A549 (cell line): ENCODE results near the gene SOX8. TPM values are rescaled to one million over a fixed set of nuclear protein-coding genes. Genes with fewer than 3 reads are reported as not detected.

Experiments
- ATAC-seq, 2 experiments: fragments of 200-7000 bp in 1 of 2; fragments of >200 bp in 1 of 2; cut with Nextera tagmentation in 1 of 2; cut with Tn5 transposase in 1 of 2; 3 replicates each; pipeline versions ENCODE4 v1.8.0 to v1.9.1; 2018 to 2020; ENCODE audit warnings: mild to moderate bottlenecking in 1 of 2, moderate library complexity in 1 of 2
- CTCF ChIA-PET: fragments of 300-600 bp; sonication (Branson Sonifier 250); formaldehyde crosslinking; extraction: SDS; loops from one replicate; lab custom pipeline; 2021; ENCODE audit warnings: antibody characterized with exemption, inconsistent platforms; lab: Yijun Ruan, JAX
- POLR2A ChIA-PET: fragments of 350-600 bp; formaldehyde crosslinking; extraction: SDS; loops from one replicate; lab custom pipeline; 2021; ENCODE audit warnings: antibody characterized with exemption, inconsistent platforms; lab: Yijun Ruan, JAX
- DNase-seq, 2 experiments: peaks; one replicate each; pipeline versions ENCODE4 v3.0.0 to v3.0.0-alpha.2; 2011 to 2016; ENCODE audit warnings: low read depth in 1 of 2, low spot score in 1 of 2
- FAIRE-seq: peaks from 2 replicates; lab custom pipeline; 2011; peaks lifted over from hg19 to GRCh38; lab: Jason Lieb, UNC
- H3K27ac ChIP-seq, 2 experiments: fragments of >200 bp; sonication (Bioruptor Twin); formaldehyde crosslinking; 3 replicates each; pipeline ENCODE4 v1.5.1; 2016 to 2017
- H3K4me1 ChIP-seq: fragments of >200 bp; sonication (Bioruptor Twin); formaldehyde crosslinking; 3 replicates; pipeline ENCODE4 v1.6.1; 2016
- H3K4me2 ChIP-seq: fragments of >200 bp; sonication (Bioruptor Twin); formaldehyde crosslinking; 3 replicates; pipeline ENCODE4 v1.6.1; 2016
- H3K4me3 ChIP-seq: fragments of >200 bp; sonication (Bioruptor Twin); formaldehyde crosslinking; 3 replicates; pipeline ENCODE4 v1.5.1; 2016
- H3K9me3 ChIP-seq: fragments of >200 bp; sonication (Bioruptor Twin); formaldehyde crosslinking; 3 replicates; pipeline ENCODE4 v1.6.1; 2016
- ATOH8 ChIP-seq: fragments of 250-450 bp; sonication (Bioruptor Pico); IDR thresholded peaks from 2 replicates; pipeline ENCODE4 v1.5.0; 2020; ENCODE audit warnings: low read depth, mild to moderate bottlenecking, moderate library complexity
- CBX2 ChIP-seq: fragments of 200-600 bp; sonication (generic); IDR thresholded peaks from 2 replicates; pipeline ENCODE4 v1.6.1; 2016; ENCODE audit warnings: low read depth, mild to moderate bottlenecking, borderline replicate concordance
- CBX8 ChIP-seq: fragments of 200-600 bp; sonication (generic); IDR thresholded peaks from 2 replicates; pipeline ENCODE4 v1.6.1; 2016
- CHD2 ChIP-seq: fragments of 150-350 bp; IDR thresholded peaks from 2 replicates; pipeline ENCODE4 v1.6.1; 2014; ENCODE audit warnings: low read length; ENCODE audit not compliant: partially characterized antibody
- ELK1 ChIP-seq: fragments of 150-350 bp; IDR thresholded peaks from 2 replicates; pipeline ENCODE4 v1.6.1; 2014; ENCODE audit warnings: low read depth, mild to moderate bottlenecking, low read length
- ESRRA ChIP-seq: fragments of 150-350 bp; IDR thresholded peaks from 2 replicates; pipeline ENCODE4 v1.6.1; 2014; ENCODE audit warnings: mild to moderate bottlenecking, low read length, borderline replicate concordance
- FOSB ChIP-seq: fragments of 250-450 bp; sonication (Bioruptor Pico); IDR thresholded peaks from 2 replicates; pipeline ENCODE4 v1.5.0; 2020; ENCODE audit warnings: mild to moderate bottlenecking, moderate library complexity
- FOSL2 ChIP-seq, 2 experiments: fragments of 450-650 bp in 1 of 2; fragments of >200 bp in 1 of 2; sonication (Bioruptor Twin) in 1 of 2; formaldehyde crosslinking; IDR thresholded peaks; 2 replicates each; pipeline versions ENCODE4 v1.5.0 to v1.6.1; 2016 to 2020; ENCODE audit warnings: mild to moderate bottlenecking in 1 of 2, moderate library complexity in 1 of 2
- FOXS1 ChIP-seq: fragments of 250-450 bp; sonication (Bioruptor Pico); IDR thresholded peaks from 2 replicates; pipeline ENCODE4 v1.5.0; 2020; ENCODE audit warnings: mild to moderate bottlenecking, moderate library complexity
- GATA3 ChIP-seq: IDR thresholded peaks from 2 replicates; pipeline ENCODE4 v1.6.1; 2012; ENCODE audit warnings: borderline replicate concordance
- HMGXB4 ChIP-seq: fragments of 250-450 bp; sonication (Bioruptor Pico); IDR thresholded peaks from 2 replicates; pipeline ENCODE4 v1.5.0; 2021; ENCODE audit warnings: mild to moderate bottlenecking, moderate library complexity, borderline replicate concordance
- HOXA7 ChIP-seq: fragments of 250-450 bp; sonication (Bioruptor Pico); IDR thresholded peaks from 2 replicates; pipeline ENCODE4 v1.5.0; 2020; ENCODE audit warnings: mild to moderate bottlenecking, moderate library complexity
- JUNB ChIP-seq: fragments of >200 bp; sonication (Bioruptor Twin); formaldehyde crosslinking; IDR thresholded peaks from 2 replicates; pipeline ENCODE4 v1.6.1; 2016
- KDM5A ChIP-seq: fragments of 200-600 bp; sonication (generic); IDR thresholded peaks from 2 replicates; pipeline ENCODE4 v1.6.1; 2016; ENCODE audit warnings: antibody characterized with exemption, mild to moderate bottlenecking
- MAFK ChIP-seq: fragments of 450-650 bp; IDR thresholded peaks from 2 replicates; pipeline ENCODE4 v1.6.1; 2014; ENCODE audit not compliant: partially characterized antibody
- MAZ ChIP-seq: fragments of 150-350 bp; IDR thresholded peaks from 2 replicates; pipeline ENCODE4 v1.6.1; 2014; ENCODE audit warnings: antibody characterized with exemption, low read depth, low read length, borderline replicate concordance
- NPAS2 ChIP-seq: fragments of 250-450 bp; sonication (Bioruptor Pico); IDR thresholded peaks from 2 replicates; pipeline ENCODE4 v1.8.0; 2022; ENCODE audit warnings: mild to moderate bottlenecking, moderate library complexity, borderline replicate concordance
- PBX3 ChIP-seq: IDR thresholded peaks from 2 replicates; pipeline ENCODE4 v1.6.1; 2012
- POLR2AphosphoS2 ChIP-seq: conservative IDR thresholded peaks from 2 replicates; pipeline ENCODE4 v1.6.1; 2012; ENCODE audit warnings: low read length, improper control_type of control experiment, inconsistent platforms
- RAD21 ChIP-seq, 2 experiments: fragments of >200 bp in 1 of 2; sonication (Bioruptor Twin) in 1 of 2; formaldehyde crosslinking in 1 of 2; IDR thresholded peaks in 1 of 2; conservative IDR thresholded peaks in 1 of 2; 2 replicates in 1 of 2; 3 replicates in 1 of 2; pipeline ENCODE4 v1.6.1; 2012 to 2018; ENCODE audit warnings: inconsistent platforms in 1 of 2
- TFCP2L1 ChIP-seq: fragments of 250-450 bp; sonication (Bioruptor Pico); IDR thresholded peaks from 2 replicates; pipeline ENCODE4 v1.5.0; 2021; ENCODE audit warnings: mild to moderate bottlenecking
- TP53 ChIP-seq: fragments of 250-450 bp; sonication (Bioruptor Pico); IDR thresholded peaks from 2 replicates; pipeline ENCODE4 v1.5.0; 2021; ENCODE audit warnings: mild to moderate bottlenecking, moderate library complexity
- ZC3H11A ChIP-seq: fragments of 450-650 bp; IDR thresholded peaks from 2 replicates; pipeline ENCODE4 v1.6.1; 2014; ENCODE audit warnings: antibody characterized with exemption, mild to moderate bottlenecking
- ZNF302 ChIP-seq: fragments of 250-450 bp; sonication (Bioruptor Pico); IDR thresholded peaks from 2 replicates; pipeline ENCODE4 v1.9.0; 2021; ENCODE audit warnings: inconsistent platforms, mild to moderate bottlenecking, moderate library complexity
- WGBS: methylation state at CpG from one replicate; pipeline ENCODE4 v1.1.6; 2017; ENCODE audit errors: missing lambda C conversion rate; 5-methylcytosine and 5-hydroxymethylcytosine counted together
- polyA plus RNA-seq, 4 experiments: library from polyadenylated mRNA; depleted of rRNA in 3 of 4; stranded (reverse); fragments of >200 nt; fragmentation: RNase III in 1 of 4; extraction: RNeasy Plus Mini Kit Qiagen cat#74134 plus additional on column Dnase treatment in 1 of 4; gene quantifications; 2 replicates in 3 of 4; 3 replicates in 1 of 4; pipeline ENCODE4 v1.2.3, GENCODE V29; 2011 to 2017
- TF ChIP-seq, protein P1 (sequence below): fragments of 200-600 bp; sonication (generic); IDR thresholded peaks from 2 replicates; pipeline ENCODE4 v1.6.1; 2016; ENCODE audit warnings: antibody characterized with exemption, mild to moderate bottlenecking, moderate library complexity

The SOX8 gene
- polyA plus RNA-seq, 2 of the 4 experiments (the other 2 are of a cell fraction), result 0.06 to 0.22 TPM

GRCh38 chr16:1020091-1020399 lies 38.5 kb downstream of the SOX8 start:
- ATAC-seq (no peak), DNase-seq (no peak), FAIRE-seq (no peak)
- Histone ChIP-seq H3K4me2 (no peak overlapping the region), H3K4me3 (no peak overlapping the region), H3K9me3 (no peaks in the 10 kb centered on the region), H3K27ac (no peak overlapping the region), H3K4me1 (no peaks in the 10 kb centered on the region)
- TF ChIP-seq FOSB (CRISPR knock-in tag), result no peak
- TF ChIP-seq RAD21 (conservative IDR thresholded peaks at IDR 0.05 in 1 of 2, IDR thresholded peaks at IDR 0.05 in 1 of 2), result no peak
- TF ChIP-seq TP53 (CRISPR knock-in tag), result no peak
- TF ChIP-seq POLR2AphosphoS2, result no peak
- no peak for TF ChIP-seq CBX8
- no peak for TF ChIP-seq NPAS2 (CRISPR knock-in tag)
- TF ChIP-seq GATA3, result no peak
- TF ChIP-seq MAZ, result no peak
- TF ChIP-seq HOXA7 (CRISPR knock-in tag), result no peak
- no peak for TF ChIP-seq PBX3
- no peak for TF ChIP-seq MAFK
- ChIA-PET POLR2A (no interaction called here), CTCF (interaction anchor here (0.5 to 1.8 kb wide), 4 partner anchors 10 to 37 kb away, joined by 3 to 4 read pairs (median 3); no protein-coding TSS in a partner anchor)
- 79% methylated on average over 4 of the region's 11 CpGs for WGBS

- POLR2A ChIA-PET, result no interaction called here
- CTCF ChIA-PET, result interaction anchor here (0.5 to 1.8 kb wide), 3 partner anchors 9 to 37 kb away, joined by 3 to 4 read pairs (median 3); no protein-coding TSS in a partner anchor
- TF ChIP-seq CHD2, result no peak
- TF ChIP-seq ZNF302 (CRISPR knock-in tag), result no peak
- TF ChIP-seq JUNB, result no peak
- no peak for TF ChIP-seq CBX8
- no peak for TF ChIP-seq HMGXB4 (CRISPR knock-in tag)
- TF ChIP-seq KDM5A, result no peak
- TF ChIP-seq TFCP2L1, result no peak
- no peak for TF ChIP-seq TP53 (CRISPR knock-in tag)
- no peak for TF ChIP-seq MAZ
- no peak for TF ChIP-seq FOXS1 (CRISPR knock-in tag)
- no peak for TF ChIP-seq ELK1
- no peak for TF ChIP-seq ESRRA
- TF ChIP-seq ZC3H11A, result no peak
- TF ChIP-seq FOSL2 (IDR thresholded peaks at IDR 0.05), result no peak
- TF ChIP-seq FOSL2 (CRISPR knock-in tag; IDR thresholded peaks at IDR 0.05), result no peak
- TF ChIP-seq ATOH8 (CRISPR knock-in tag), result no peak
- TF ChIP-seq CBX2, result no peak
- TF ChIP-seq, protein P1, sequence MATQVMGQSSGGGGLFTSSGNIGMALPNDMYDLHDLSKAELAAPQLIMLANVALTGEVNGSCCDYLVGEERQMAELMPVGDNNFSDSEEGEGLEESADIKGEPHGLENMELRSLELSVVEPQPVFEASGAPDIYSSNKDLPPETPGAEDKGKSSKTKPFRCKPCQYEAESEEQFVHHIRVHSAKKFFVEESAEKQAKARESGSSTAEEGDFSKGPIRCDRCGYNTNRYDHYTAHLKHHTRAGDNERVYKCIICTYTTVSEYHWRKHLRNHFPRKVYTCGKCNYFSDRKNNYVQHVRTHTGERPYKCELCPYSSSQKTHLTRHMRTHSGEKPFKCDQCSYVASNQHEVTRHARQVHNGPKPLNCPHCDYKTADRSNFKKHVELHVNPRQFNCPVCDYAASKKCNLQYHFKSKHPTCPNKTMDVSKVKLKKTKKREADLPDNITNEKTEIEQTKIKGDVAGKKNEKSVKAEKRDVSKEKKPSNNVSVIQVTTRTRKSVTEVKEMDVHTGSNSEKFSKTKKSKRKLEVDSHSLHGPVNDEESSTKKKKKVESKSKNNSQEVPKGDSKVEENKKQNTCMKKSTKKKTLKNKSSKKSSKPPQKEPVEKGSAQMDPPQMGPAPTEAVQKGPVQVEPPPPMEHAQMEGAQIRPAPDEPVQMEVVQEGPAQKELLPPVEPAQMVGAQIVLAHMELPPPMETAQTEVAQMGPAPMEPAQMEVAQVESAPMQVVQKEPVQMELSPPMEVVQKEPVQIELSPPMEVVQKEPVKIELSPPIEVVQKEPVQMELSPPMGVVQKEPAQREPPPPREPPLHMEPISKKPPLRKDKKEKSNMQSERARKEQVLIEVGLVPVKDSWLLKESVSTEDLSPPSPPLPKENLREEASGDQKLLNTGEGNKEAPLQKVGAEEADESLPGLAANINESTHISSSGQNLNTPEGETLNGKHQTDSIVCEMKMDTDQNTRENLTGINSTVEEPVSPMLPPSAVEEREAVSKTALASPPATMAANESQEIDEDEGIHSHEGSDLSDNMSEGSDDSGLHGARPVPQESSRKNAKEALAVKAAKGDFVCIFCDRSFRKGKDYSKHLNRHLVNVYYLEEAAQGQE, result no peak
- no peak for FAIRE-seq
- no peak for DNase-seq
- Histone ChIP-seq H3K9me3 (no peaks in the 10 kb centered on the region), H3K4me3 (no peak overlapping the region), H3K4me1 (no peaks in the 10 kb centered on the region), H3K4me2 (no peak overlapping the region), H3K27ac (no peak overlapping the region)
- no peak for ATAC-seq
- WGBS, result 85% methylated on average over 6 of the region's 11 CpGs
Observed at GRCh38 chr16:1020591-1020990, 39.0 kb downstream of the SOX8 start.
